WI38 (cell line): Measurements from ENCODE around the gene ARL6IP6.

Experiments
- H3K4me3 ChIP-seq: 2 replicates; pipeline ENCODE4 v1.5.1; 2011; ENCODE audit warnings: low read depth, mild to moderate bottlenecking, control low read depth, low read length
- TF ChIP-seq, protein P1 (sequence below): IDR thresholded peaks from 2 replicates; pipeline ENCODE4 v1.5.1; 2012; ENCODE audit warnings: low read depth, mild to moderate bottlenecking, control low read depth, low read length

Gene ARL6IP6

DNA sequence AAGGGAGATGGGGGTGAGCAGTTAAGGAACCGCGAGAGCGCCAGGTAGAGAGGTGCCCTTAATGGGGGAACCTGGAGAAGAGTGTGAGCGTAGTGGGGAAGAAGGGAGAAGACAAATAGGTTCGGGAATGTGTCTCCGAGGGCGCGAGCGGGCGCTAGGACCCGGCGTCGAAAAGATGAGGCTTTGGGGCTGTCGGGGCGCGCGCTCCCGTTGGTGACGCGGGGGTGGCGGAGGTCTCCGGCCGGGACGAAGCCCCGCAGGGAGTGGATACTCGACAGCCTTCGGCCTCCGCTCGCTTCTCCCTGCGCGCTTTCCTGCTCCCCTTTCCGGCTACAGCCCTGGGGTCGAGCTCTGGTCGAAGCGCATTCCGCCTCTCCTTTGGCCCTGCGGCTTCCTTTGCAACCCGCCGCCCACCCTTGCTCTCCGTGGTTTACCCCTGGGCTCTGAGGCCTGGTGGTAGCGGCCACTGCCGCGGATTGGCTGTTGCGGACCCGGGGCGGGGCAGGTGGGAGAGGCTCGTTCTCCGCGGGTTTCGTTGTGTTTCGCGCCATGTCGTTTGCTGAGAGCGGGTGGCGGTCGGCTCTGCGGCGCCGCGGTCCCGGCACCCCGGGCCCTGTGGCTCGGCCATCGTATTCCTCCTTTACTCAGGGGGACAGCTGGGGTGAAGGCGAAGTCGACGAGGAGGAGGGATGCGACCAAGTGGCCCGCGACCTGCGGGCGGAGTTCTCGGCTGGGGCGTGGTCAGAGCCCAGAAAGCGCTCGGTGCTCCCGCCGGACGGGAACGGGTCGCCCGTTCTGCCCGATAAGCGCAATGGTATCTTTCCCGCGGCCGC, at the start of gene ARL6IP6:
Gene ARL6IP6 (plus strand): TSS at position 545 of the 833 bp plus-strand sequence. CDS start 5 bp downstream, at position 550.
- peak within 1 kb of the TSS; percentile 99 for H3K4me3 ChIP-seq
- TF ChIP-seq, protein P1, sequence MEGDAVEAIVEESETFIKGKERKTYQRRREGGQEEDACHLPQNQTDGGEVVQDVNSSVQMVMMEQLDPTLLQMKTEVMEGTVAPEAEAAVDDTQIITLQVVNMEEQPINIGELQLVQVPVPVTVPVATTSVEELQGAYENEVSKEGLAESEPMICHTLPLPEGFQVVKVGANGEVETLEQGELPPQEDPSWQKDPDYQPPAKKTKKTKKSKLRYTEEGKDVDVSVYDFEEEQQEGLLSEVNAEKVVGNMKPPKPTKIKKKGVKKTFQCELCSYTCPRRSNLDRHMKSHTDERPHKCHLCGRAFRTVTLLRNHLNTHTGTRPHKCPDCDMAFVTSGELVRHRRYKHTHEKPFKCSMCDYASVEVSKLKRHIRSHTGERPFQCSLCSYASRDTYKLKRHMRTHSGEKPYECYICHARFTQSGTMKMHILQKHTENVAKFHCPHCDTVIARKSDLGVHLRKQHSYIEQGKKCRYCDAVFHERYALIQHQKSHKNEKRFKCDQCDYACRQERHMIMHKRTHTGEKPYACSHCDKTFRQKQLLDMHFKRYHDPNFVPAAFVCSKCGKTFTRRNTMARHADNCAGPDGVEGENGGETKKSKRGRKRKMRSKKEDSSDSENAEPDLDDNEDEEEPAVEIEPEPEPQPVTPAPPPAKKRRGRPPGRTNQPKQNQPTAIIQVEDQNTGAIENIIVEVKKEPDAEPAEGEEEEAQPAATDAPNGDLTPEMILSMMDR, result no peak

DNA sequence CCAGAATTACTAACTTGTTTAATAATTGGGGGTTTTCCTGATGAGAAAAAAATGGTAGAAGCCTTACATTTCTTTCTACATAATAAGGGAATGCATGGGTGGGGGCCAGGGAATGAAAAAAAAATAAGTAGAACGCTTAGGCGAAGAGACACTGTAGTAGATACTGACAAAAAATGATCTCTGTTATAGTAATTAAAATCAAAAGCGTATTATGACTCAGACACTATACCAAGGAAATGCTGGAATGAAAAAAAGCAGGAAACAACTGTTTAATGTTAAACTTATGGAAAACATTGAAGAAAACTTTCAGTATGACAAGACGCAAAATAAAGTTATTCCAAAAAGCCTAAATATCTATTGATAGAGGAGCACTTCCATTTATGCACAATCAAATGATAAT, 44.1 kb upstream of the ARL6IP6 start:
- TF ChIP-seq, protein P1, result no peak
- H3K4me3 ChIP-seq, result no peak overlapping the region

DNA sequence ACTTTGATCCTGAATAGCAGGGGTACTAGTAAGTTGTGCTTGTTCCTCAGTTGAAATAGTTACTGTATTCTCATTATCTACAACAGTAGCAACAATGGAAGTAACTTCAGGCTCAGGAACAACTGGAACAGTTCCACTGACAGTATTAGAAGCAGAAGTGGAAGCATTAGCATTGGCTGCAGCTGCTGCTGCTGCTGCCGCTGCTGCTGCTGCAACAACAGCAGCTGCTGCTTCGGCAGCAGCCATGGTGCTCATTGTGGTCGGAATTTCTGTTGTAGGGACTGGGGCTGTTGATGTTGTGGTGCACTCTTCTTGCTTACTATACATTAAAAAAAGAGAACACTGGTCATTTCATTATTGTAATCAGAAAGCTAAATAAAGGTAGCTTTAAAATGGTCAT, 42.0 kb upstream of the ARL6IP6 start:
- TF ChIP-seq, protein P1, result no peak
- H3K4me3 ChIP-seq, result no peak overlapping the region

DNA sequence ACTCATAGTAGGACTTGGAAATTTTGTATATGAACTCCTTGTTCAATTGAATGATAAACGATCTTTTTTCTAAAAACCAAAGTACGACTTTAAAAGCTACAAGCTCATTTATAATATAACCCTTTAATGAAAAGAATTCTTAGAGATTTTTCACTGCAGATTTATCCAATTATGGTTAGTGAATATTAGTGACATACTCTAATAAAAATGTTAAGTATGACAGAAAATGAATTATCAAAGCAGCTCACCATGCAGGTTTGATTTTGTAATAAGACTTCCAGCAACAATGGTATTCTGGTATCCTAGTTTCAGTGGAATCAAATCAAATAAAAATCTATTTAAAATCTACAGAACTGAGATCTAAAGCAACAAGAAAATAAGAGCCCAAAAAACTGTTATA, 39.6 kb upstream of the ARL6IP6 start:
- TF ChIP-seq, protein P1, result no peak
- H3K4me3 ChIP-seq, result no peak overlapping the region

DNA sequence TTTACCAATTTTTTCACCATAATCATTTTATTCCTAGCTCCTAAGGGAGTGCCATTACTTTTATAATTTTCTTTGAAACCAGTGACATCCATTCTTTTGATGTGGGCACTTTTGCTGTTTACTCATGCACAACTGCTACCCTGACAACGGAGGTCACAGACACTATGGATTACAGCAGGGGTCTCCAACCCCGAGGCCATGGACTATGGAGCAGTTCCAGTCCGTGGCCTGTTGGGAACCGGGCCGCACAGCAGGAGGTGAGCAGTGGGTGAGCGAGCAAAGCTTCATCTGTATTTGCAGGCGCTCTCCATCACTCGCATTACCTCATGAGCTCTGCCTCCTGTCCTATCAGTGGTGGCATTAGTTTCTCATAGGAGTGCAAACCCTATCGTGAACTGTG, 35.8 kb upstream of the ARL6IP6 start:
- H3K4me3 ChIP-seq, result no peak overlapping the region
- TF ChIP-seq, protein P1, result no peak

DNA sequence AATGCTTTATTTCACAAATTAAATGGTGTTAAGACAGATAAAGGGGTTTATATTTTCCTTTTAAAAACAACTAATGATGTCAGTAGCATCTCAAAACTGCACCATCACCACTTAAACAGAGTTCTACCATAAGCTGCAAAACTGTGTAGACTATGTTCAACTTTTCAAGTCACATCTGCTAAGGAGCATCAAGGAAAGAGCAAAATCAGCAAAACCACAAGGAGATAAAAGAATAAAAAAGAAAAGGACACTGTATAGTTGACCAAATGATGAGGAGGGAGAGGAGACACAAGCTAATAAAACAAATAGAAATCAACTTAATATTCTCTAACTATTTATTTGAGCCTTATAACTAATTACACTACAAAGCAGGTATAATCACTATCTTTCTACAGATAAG, 35.0 kb upstream of the ARL6IP6 start:
- TF ChIP-seq, protein P1, result no peak

DNA sequence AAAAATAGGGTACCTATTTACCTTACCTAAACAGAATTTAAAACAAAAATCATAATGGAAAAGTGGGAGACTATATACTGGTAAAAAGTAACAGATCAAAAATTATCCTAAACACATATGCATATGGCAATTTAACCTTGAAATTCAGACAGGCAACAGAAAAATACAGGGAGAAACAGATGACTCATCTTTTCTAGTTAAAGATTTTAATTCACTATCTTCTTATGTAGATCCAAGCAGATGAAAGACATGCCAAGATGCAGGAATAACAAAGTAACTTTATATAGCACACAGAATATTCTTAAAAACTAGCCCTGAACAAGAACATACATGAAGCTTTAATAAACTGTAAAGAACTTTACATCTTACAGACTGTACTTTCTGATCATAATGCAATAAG, 32.1 kb upstream of the ARL6IP6 start:
- H3K4me3 ChIP-seq, result no peak overlapping the region
- TF ChIP-seq, protein P1, result no peak

More for the DNA sequence above, 35.0 kb upstream of the ARL6IP6 start:
- H3K4me3 ChIP-seq, result no peak overlapping the region
